Hippocampal formation (tissue), 2 donors: ENCODE results near the gene DENND5B.
"Not testable (repeated sequence)": the region's sequence is repeated elsewhere in the genome, so short reads cannot be mapped to it uniquely, and the experiment has no call there.

Source experiments
- DNase-seq, 2 donors: peaks; one replicate each; lab custom pipeline; 2025; lab: John Stamatoyannopoulos, UW

The DENND5B gene

DNA sequence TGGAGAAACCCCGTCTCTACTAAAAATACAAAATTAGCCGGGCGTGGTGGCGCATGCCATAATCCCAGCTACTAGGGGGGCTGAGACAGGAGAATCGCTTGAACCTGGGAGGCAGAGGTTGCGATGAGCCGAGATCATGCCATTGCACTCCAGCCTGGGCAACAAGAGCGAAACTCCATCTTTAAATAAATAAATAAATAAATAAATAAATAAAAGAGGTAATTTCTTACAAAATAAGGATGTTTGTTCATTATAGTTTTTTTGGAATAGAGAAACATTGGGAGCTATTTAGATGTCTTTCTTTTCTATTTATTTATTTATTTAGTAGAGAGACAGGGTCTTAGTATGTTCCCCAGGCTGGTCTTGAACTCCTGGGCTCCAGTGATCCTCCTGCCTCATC lies 213.7 kb downstream of the DENND5B start:
- not testable (repeated sequence) for DNase-seq

DNA sequence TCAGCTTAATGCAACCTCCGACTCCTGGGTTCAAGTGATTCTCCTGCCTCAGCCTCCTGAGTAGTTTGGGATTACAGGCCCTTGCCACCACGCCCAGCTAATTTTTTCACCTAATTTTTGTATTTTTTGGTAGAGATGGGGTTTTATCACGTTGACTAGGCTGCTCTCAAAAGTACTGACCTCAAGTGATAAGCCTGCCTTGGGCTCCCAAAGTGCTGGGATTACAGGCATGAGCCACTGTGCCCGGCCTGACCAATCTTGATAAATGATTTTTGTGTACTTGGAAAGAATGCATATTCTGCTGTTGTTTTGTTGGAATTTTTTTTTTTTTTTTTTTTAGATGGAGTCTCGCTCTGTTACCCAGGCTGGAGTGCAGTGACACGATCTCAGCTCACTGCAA lies 215.5 kb downstream of the DENND5B start:
- DNase-seq, result not testable (repeated sequence)

DNA sequence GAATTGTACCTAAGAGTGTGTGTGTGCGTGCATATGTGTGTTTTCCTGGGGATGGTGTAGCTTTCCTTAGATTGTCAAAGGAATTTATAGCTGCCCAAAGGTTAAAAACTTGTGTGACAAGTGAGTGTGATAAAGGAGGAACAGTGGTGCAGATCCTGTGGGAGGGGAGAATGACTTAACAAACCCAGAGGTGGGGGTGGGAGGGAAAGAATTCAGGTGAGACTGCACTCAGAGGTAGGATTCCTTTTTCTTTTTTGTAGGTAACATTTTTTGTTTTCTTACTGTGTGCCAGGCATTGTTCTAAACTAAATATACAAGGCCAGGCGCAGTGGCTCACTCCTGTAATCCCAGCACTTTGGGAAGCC lies 219.7 kb downstream of the DENND5B start:
- no peak for DNase-seq

DNA sequence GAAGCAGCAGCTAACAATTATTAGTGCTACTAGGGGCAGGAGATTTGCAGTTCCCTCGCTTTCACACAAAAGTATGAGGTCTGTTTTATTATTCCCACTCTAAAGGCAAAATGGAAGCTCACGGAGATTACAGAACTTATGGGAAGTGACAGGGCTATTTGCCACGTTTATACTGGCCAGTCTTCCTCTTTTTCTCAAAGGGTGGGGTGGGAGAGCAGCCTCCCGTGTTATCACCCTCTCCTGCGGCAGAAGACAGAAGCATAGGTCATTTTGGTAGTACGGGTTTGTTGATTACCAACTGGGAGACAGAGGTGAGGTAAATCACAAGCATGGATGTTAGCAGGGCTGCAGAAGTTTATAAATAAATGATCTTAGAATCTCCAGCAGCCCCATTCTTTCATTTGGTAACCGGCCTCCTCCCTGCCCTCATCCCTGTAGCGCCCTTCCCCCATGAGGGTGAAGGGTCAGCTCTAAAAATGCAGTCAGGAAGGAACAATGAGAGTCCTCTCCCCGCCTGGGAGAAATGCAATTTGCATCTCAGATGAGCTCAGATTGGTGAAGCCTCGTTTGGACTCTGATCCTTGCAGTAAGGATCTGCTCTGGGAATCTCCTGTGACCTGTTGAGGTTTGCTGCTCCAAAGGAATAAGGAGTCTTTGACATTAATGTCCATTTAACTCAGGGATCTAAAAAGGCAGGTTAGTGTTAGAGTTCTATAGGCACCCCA lies 220.2 kb downstream of the DENND5B start:
- DNase-seq, result no peak

DNA sequence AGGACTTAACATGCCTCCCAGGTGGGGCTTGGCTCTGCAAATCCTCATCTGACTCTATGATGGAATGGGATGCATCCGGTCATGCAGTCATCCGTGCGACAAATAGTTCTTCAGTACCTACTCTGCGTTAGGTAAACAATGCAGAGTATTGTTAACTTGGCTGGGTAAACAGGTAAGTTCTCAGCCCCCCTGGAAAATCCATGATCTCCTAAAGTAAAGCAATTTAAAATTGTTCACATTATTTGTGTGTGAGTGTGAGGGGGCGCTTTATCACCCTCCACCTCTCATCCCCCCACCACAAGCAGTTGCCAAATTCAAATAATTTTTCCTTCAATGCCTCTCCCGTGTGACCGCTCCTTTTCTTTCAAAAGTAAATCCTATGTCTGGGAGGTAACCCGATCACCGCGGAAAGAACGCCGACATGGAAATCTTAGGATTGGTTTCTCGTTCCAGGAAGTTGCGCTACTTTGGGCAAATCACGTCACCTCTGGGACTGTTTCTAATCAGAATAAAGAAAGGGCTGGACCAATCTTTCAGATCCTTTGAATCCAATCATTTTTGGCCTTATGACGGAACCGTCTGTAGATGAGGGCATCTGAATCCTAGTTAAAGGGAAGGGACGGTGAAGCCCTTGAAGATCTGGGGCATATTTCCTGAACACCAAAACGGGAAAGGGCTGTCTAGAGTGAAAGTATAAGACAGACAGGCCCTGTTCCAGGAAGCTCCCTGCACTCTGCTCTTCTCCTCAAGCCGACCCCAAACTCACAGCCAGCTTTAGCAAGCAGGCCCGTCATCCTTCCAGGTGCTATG lies 221.0 kb downstream of the DENND5B start:
- DNase-seq, result no peak

- no peak for DNase-seq
Observed at GRCh38 chr12:31368666-31369361, 222.1 kb downstream of the DENND5B start.

GRCh38 chr12:31366104-31366621 lies 224.8 kb downstream of the DENND5B start:
- DNase-seq, result no peak

- no peak for DNase-seq
Observed at GRCh38 chr12:31363831-31364230, 227.1 kb downstream of the DENND5B start.

DNA sequence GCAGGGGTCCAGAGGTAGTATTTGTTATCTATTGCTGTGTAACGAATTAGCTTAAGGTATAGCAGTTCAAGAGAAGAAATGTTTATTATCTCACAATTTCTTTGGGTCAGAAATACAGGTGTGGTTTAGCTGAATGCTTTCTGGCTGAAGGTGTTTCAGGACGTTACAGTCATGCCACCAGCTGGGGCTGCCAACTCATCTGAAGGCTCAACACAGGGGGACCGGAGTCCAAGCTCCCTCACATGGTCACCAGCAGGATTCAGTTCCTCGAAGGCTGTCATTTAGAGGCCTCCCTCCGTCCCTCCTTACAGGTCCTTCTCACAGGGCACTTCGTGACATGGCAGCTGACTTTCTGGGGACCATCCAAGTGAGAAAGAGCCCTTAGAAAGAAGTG lies 227.5 kb downstream of the DENND5B start:
- no peak for DNase-seq

DNA sequence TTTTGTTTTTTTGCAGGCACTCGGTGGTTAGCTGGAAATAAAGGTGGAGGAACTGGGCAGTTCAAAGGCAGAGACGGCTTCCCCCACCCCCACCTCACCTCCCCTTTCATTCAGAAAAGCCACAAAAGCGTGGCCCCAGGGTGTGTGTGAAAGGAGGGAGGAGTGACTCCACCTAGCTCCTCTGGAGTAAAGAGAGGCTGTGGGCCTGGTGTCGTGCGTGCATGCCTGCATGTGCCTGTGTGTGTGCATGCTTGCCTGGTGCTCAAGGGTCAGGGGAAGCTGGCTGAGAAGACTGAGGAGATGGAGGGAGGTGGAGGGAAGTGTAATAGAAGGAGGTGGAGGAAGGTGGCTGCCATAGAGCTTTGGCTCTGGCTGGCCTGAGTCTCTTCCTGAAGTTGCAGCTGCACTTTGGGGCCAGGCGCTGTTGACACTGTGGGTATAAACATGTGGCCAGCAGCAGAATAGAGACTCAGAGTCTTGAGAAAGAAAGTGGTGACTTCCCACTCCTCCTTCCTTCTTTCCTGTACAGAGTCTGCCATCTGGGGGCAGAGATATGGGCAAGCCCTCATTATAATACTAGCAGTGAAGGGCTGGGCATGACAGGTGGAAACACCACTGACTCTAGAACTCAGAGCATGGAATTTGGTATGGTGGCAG lies 228.0 kb downstream of the DENND5B start:
- peak in 1 of 2 donors; percentile 3 for DNase-seq

DNA sequence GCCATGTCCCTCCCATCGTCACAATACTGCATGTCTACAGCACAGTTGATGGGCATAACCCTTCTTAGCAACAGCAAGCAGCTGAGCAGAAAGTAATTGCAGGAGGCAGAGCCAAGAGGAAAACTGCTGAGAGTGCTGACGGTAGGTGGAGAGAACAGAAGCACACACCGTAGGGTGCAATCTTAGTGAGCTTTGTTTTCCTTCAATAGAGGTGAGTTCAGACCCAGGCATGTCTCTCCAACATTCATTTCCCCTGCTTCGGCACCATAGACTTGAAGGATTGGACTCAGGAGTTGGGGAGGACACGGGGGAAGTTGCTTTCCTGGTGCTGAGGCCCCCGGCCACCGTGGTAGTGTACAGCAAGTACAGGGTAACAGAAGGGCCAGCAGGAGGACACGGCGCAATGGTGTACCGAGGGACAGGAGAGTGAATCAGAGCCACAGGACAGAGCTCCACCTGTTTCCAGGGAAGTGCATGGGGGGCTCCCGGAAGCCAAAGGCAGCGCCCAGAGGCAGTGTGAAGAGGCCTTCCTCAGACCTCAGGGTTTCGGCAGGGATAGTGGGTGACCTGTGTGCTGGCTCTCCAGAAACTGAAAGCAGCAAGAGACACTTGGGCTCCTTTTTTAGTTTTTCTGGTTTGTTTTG lies 228.7 kb downstream of the DENND5B start:
- DNase-seq, result no peak

DNA sequence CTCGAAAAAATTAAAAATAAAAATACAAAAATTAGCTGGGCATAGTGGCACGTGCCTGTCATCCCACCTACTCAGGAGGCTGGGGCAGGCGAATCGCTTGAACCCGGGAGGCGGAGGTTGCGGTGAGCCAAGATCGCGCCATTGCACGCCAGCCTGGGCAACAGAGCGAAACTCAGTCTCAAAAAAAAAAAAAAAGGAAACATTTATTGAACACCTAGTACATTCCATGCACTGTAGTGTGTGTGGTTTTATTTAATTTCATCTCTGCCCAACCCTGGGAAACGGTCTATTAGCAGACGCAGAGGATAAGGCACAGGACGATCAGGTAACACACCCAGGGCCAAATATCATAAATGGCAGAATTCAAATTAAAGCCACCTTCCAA lies 229.2 kb downstream of the DENND5B start:
- DNase-seq, result no peak

DNA sequence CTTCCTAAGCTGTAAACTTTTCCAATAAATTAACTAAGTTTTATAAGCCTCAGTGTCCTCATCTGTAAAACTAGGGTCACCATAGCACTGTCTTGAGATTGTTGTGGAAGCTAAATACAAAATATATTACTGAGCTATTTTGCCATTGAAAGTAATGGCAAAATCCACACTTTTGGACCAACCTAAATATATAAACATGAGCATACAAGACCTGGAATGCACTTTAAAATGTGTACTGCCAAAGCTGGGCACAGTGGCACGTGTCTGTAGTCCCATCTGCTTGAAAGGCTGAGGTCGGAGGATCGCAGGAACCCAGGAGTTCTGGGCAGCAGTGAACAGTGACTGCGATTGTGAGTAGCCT lies 235.2 kb downstream of the DENND5B start:
- no peak for DNase-seq

GRCh38 chr12:31353750-31354708 lies 236.9 kb downstream of the DENND5B start:
- DNase-seq, result peak in 1 of 2 donors; percentile 6

GRCh38 chr12:31346267-31346666 lies 244.7 kb downstream of the DENND5B start:
- no peak for DNase-seq

GRCh38 chr12:31343139-31343538 lies 247.8 kb downstream of the DENND5B start:
- no peak for DNase-seq

DNA sequence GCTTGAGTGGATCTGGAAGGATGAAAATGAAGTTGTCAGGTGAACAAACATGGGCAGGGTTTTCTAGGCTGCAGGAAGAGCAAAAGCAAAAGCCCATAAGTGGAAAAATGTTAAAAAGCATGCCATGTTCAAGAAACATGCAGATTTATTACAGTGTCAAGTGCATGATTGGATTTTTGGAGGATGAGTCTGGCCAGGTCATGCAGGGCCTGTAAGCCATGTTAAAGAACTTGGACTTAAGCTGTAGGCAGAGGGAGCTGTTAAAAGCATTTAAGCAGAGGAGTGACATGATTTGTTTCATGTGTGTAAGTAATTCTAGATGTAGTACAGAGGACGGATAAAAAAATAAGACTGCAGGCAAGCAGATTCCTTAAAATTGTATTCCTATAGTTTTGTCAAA lies 248.7 kb downstream of the DENND5B start:
- DNase-seq, result no peak

DNA sequence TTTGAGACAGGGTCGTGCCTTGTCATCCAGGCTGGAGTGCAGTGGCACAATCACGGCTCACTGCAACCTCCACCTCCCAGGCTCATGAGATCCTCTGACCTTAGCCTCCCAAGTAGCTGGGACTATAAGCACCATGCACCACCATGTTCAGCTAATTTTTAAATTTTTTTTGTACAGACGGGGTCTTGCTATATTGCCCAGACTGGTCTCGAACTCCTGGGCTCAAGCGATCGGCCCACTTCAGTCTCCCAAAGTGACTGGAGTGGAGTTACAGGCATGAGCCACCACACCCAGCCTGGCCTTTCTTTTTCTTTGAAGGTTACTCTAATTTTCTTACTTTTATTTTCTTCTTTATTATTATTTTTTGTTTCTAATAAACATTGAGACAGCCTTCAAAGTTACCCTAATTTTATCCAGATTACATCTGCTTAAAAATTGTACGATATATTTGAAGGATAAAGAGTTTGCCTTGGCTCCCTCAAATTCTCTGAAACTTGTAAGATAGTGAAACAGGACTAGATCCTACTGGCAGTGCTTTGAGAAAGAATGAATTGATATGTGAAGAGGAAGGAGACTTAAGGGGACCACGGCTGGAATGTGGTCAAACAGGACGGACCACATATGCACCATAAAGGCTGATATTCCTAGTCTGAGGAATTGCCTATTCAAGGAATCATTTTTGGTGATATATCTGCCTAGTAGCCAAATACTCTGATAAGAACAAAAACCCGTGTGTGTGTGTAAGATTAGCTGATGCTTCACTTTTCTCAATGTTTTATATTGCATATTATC lies 250.9 kb downstream of the DENND5B start:
- DNase-seq, result no peak

GRCh38 chr12:31337952-31338351 lies 253.0 kb downstream of the DENND5B start:
- no peak for DNase-seq
